IMR-90 (cell line): ENCODE results near the gene SREBF2. TPM values are rescaled to one million over a fixed set of nuclear protein-coding genes. Genes with fewer than 3 reads are reported as not detected.

Experiments
- ATAC-seq: fragments of 200-7000 bp; cut with Tn5 transposase; 2 replicates; pipeline ENCODE4 v1.9.1; 2020; ENCODE audit warnings: low read depth, mild to moderate bottlenecking, moderate library complexity
- BruUV-seq: library from RNA; stranded (reverse); fragments of 400-500 nt; replicated peaks from 2 replicates; lab custom pipeline; 2021; lab: Mats Ljungman, UMichigan
- CTCF ChIA-PET: fragments of 300-600 bp; formaldehyde crosslinking; extraction: SDS; loops from one replicate; lab custom pipeline; 2021; ENCODE audit warnings: antibody characterized with exemption; lab: Yijun Ruan, JAX
- POLR2A ChIA-PET: fragments of 300-600 bp; sonication (Branson Sonifier 250); formaldehyde crosslinking; loops from one replicate; lab custom pipeline; 2022; ENCODE audit warnings: antibody characterized with exemption; ENCODE audit not compliant: unreplicated experiment; lab: Charles Lee
- DNase-seq: peaks from one replicate; pipeline ENCODE4 v3.0.0; 2013
- H2AFZ ChIP-seq: replicated peaks from 2 replicates; pipeline ENCODE3; 2013; ENCODE audit warnings: low read length, mild to moderate bottlenecking; ENCODE audit not compliant: poor library complexity
- H2AK5ac ChIP-seq: 2 replicates; pipeline ENCODE4 v1.6.1; 2013; ENCODE audit warnings: low read depth, low read length, inconsistent platforms
- H2AK9ac ChIP-seq: replicated peaks from 2 replicates; pipeline ENCODE3; 2013; ENCODE audit warnings: mild to moderate bottlenecking, low read depth, low read length, moderate library complexity; ENCODE audit not compliant: poor library complexity
- H2BK120ac ChIP-seq: 2 replicates; pipeline ENCODE4 v1.6.1; 2013; ENCODE audit warnings: low read depth, low read length, inconsistent platforms
- H2BK15ac ChIP-seq: 3 replicates; pipeline ENCODE4 v1.6.1; 2013; ENCODE audit warnings: low read depth, low read length, inconsistent platforms
- H2BK20ac ChIP-seq: 2 replicates; pipeline ENCODE4 v1.6.1; 2013; ENCODE audit warnings: low read depth, mild to moderate bottlenecking, inconsistent platforms, low read length, moderate library complexity
- H2BK5ac ChIP-seq: 2 replicates; pipeline ENCODE4 v1.6.1; 2013; ENCODE audit warnings: mild to moderate bottlenecking, low read depth, low read length, inconsistent platforms; ENCODE audit not compliant: poor library complexity, severe bottlenecking
- H3K14ac ChIP-seq: replicated peaks from 2 replicates; pipeline ENCODE4 v1.6.1; 2013; ENCODE audit warnings: low read depth, low read length, inconsistent platforms
- H3K18ac ChIP-seq: 2 replicates; pipeline ENCODE4 v1.6.1; 2013; ENCODE audit warnings: low read depth, low read length, control low read depth
- H3K23ac ChIP-seq: 2 replicates; pipeline ENCODE4 v1.6.1; 2013; ENCODE audit warnings: low read depth, low read length, inconsistent platforms
- H3K27ac ChIP-seq: 2 replicates; pipeline ENCODE4 v1.5.1; 2013; ENCODE audit warnings: mild to moderate bottlenecking, control low read depth, low read length; ENCODE audit not compliant: insufficient read depth
- H3K27me3 ChIP-seq: 2 replicates; pipeline ENCODE4 v1.6.1; 2013; ENCODE audit warnings: low read length; ENCODE audit not compliant: control insufficient read depth, insufficient read depth
- H3K36me3 ChIP-seq: 2 replicates; pipeline ENCODE4 v1.6.1; 2013; ENCODE audit warnings: low read length, mixed read lengths; ENCODE audit not compliant: control insufficient read depth, insufficient read depth
- H3K4ac ChIP-seq: 2 replicates; pipeline ENCODE4 v1.6.1; 2013; ENCODE audit warnings: low read depth, low read length, inconsistent platforms
- H3K4me1 ChIP-seq: 2 replicates; pipeline ENCODE4 v1.6.1; 2013; ENCODE audit warnings: low read length, mixed read lengths; ENCODE audit not compliant: control insufficient read depth, insufficient read depth
- H3K4me2 ChIP-seq: 2 replicates; pipeline ENCODE4 v1.6.1; 2013; ENCODE audit warnings: low read depth, mild to moderate bottlenecking, control low read depth, low read length, moderate library complexity
- H3K4me3 ChIP-seq: 2 replicates; pipeline ENCODE4 v1.5.1; 2013; ENCODE audit warnings: low read depth, mild to moderate bottlenecking, control low read depth, low read length, moderate library complexity; ENCODE audit not compliant: insufficient read depth
- H3K56ac ChIP-seq: 2 replicates; pipeline ENCODE4 v1.6.1; 2013; ENCODE audit warnings: low read length, inconsistent platforms; ENCODE audit not compliant: insufficient read depth; ENCODE audit errors: extremely low read depth
- H3K79me1 ChIP-seq, 2 experiments: 2 replicates each; pipeline ENCODE4 v1.6.1; 2013; ENCODE audit warnings: low read length in 2 of 2, inconsistent platforms in 1 of 2, low read depth in 1 of 2
- H3K9ac ChIP-seq: 2 replicates; pipeline ENCODE4 v1.6.1; 2013; ENCODE audit warnings: low read depth, low read length, control low read depth
- H3K9me1 ChIP-seq: 2 replicates; pipeline ENCODE4 v1.6.1; 2013; ENCODE audit warnings: low read length, inconsistent platforms; ENCODE audit not compliant: insufficient read depth
- H3K9me3 ChIP-seq: 2 replicates; pipeline ENCODE4 v1.6.1; 2013; ENCODE audit warnings: low read length; ENCODE audit not compliant: control insufficient read depth, insufficient read depth
- H4K20me1 ChIP-seq: 2 replicates; pipeline ENCODE4 v1.6.1; 2013; ENCODE audit warnings: low read length, inconsistent platforms; ENCODE audit not compliant: insufficient read depth
- H4K5ac ChIP-seq: 2 replicates; pipeline ENCODE4 v1.6.1; 2013; ENCODE audit warnings: mild to moderate bottlenecking, low read depth, low read length, control low read depth
- H4K8ac ChIP-seq, 2 experiments: 2 replicates each; pipeline ENCODE4 v1.6.1; 2013; ENCODE audit warnings: low read depth in 2 of 2, low read length in 2 of 2, control low read depth in 1 of 2, inconsistent platforms in 1 of 2
- H4K91ac ChIP-seq: 2 replicates; pipeline ENCODE4 v1.6.1; 2013; ENCODE audit warnings: low read depth, low read length, inconsistent platforms; ENCODE audit not compliant: insufficient read depth
- BHLHE40 ChIP-seq: fragments of 150-350 bp; IDR thresholded peaks from 2 replicates; pipeline ENCODE4 v1.6.1; 2016; ENCODE audit warnings: mild to moderate bottlenecking, low read depth, low read length
- CHD1 ChIP-seq: IDR thresholded peaks from 2 replicates; pipeline ENCODE4 v1.6.1; 2012; ENCODE audit warnings: low read depth, low read length, improper control_type of control experiment
- MAFK ChIP-seq: IDR thresholded peaks from 2 replicates; pipeline ENCODE4 v1.6.1; 2012; ENCODE audit warnings: low read depth, low read length, improper control_type of control experiment
- MAZ ChIP-seq: IDR thresholded peaks from 2 replicates; pipeline ENCODE4 v1.6.1; 2012; ENCODE audit warnings: low read depth, mild to moderate bottlenecking, low read length, improper control_type of control experiment, moderate library complexity, borderline replicate concordance
- NFE2L2 ChIP-seq: fragments of 150-350 bp; IDR thresholded peaks from 2 replicates; pipeline ENCODE4 v1.6.1; 2016; ENCODE audit warnings: low read depth, mild to moderate bottlenecking, low read length
- POLR2A ChIP-seq: IDR thresholded peaks from 2 replicates; pipeline ENCODE4 v1.6.1; 2012; ENCODE audit warnings: mild to moderate bottlenecking, low read depth, low read length
- RAD21 ChIP-seq: IDR thresholded peaks from 2 replicates; pipeline ENCODE4 v1.6.1; 2012; ENCODE audit warnings: low read length, improper control_type of control experiment
- RFX5 ChIP-seq: IDR thresholded peaks from 2 replicates; pipeline ENCODE4 v1.8.0; 2012; ENCODE audit warnings: low read depth, mild to moderate bottlenecking, low read length, moderate library complexity
- WGBS, 2 experiments: methylation state at CpG; one replicate each; pipeline versions ENCODE4 v1.1.5 to v1.1.7; 2013; ENCODE audit warnings: missing lambda C conversion rate in 2 of 2; ENCODE audit not compliant: insufficient read length in 1 of 2; ENCODE audit errors: extremely low coverage in 2 of 2; 5-methylcytosine and 5-hydroxymethylcytosine counted together
- dilution Hi-C: fragments of 300-500 bp; cut with HindIII; formaldehyde crosslinking; loops from one replicate; pipeline ENCODE4 v1.14.3; 2018; ENCODE audit warnings: low sequenced_read_pairs; ENCODE audit not compliant: unreplicated experiment
- in situ Hi-C: fragments of 300-500 bp; cut with MboI; formaldehyde crosslinking; loops from 3 replicates; pipeline ENCODE4 v1.14.3; 2019; ENCODE audit warnings: low sequenced_read_pairs, inconsistent platforms, mixed read lengths
- intact Hi-C: fragments of 100-400 bp; cut with micrococcal nuclease; formaldehyde crosslinking; loops from 2 replicates; pipeline ENCODE4 v1.10.0; 2022
- polyA plus RNA-seq, 3 experiments: library from polyadenylated mRNA; depleted of rRNA; stranded (reverse); fragments of >200 nt; gene quantifications; 2 replicates each; pipeline ENCODE4 v1.2.3, GENCODE V29; 2012; ENCODE audit warnings: low replicate concordance in 1 of 3
- total RNA-seq: library from RNA; depleted of rRNA; stranded (reverse); fragments of >200 nt; gene quantifications from 2 replicates; pipeline ENCODE4 v1.2.3, GENCODE V29; 2012

SREBF2 gene
- total and polyA plus RNA-seq, 2 of the 4 experiments (the other 2 are of a cell fraction) = 8.1 to 47.4 TPM

DNA sequence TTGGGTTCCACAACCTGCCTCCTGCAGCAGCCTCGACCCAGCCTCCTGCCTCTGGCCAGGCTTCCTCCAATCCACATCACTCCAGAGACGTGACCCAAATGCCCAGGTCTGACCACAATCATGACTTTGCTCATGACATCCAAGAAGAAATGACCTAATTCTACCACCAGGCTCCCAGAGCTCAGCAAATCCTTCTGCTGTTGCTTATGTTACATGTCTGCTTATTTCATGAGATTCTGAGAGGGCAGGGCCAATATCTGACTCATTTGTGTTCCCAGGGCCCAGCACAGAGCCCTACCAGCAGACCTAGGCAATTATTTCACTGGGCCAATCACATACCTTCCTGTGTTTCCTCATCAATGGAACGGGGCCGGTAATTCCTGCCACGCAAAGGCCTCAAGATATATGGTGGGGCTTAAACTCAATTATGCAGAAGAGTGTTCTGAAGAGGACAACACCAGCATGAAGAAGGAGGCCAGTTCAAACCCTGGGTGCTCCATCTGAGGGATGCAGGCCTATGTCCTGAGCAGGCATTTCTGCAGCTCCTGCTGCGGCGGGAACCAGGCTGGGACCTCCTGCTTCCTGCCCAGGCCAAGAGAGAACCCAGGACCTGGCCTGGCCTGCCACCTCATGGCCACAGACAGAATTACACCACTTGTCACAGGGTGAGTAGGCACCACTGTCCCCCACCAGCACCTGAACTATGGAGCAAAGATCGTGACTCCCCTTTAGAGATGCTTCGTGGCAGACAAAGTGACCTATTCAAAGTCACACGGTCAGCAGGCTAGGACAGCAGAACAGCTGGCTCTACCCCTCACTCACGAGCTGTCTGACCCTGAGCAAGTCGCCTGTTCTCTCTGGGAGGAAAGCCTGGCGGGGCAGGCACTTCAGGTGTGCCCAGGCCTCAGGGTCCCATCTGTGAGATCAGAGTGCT lies 108.2 kb downstream of the SREBF2 start (continued):
- TF ChIP-seq BHLHE40 (peak; percentile 41), CHD1 (no peak), MAFK (peak; percentile 58), RFX5 (no peak)

GRCh38 chr22:41943661-41944209 lies 110.8 kb downstream of the SREBF2 start:
- Histone ChIP-seq H3K9me1 (no peaks in the 10 kb centered on the region), H3K4me2 (no peak overlapping the region), H2AK9ac (peak overlapping the region; percentile 44), H2BK5ac (no peak overlapping the region), H3K14ac (no peak overlapping the region), H3K27me3 (no peaks in the 10 kb centered on the region), H3K36me3 (no peaks in the 10 kb centered on the region), H3K4me1 (peaks cover 14% of the 10 kb centered on the region), H3K27ac (no peak overlapping the region), H2BK15ac (no peak overlapping the region), H3K23ac (no peak overlapping the region), H3K18ac (no peak overlapping the region), H2AK5ac (no peak overlapping the region), H2AFZ (peak overlapping the region; percentile 59), H3K9me3 (no peaks in the 10 kb centered on the region), H3K9ac (no peak overlapping the region), H3K4me3 (no peak overlapping the region), H3K56ac (no peak overlapping the region), H3K4ac (no peak overlapping the region), H4K5ac (no peak overlapping the region), H3K79me1 (peaks cover 5 to 28% of the 10 kb centered on the region in 2 experiments), H4K8ac (no peak overlapping the region), H2BK120ac (no peak overlapping the region), H2BK20ac (no peak overlapping the region), H4K91ac (no peak overlapping the region), H4K20me1 (peaks cover 6% of the 10 kb centered on the region; the same call in 1 of the 2 replicates)
- BruUV-seq = no TSS peak
- intact Hi-C loops (no loop called here), dilution Hi-C loops (no loop called here), in situ Hi-C loops (loop anchor here (5.0 kb wide), 1 partner anchor 246 kb away; the partner anchor contains the start of gene MEI1)
- no CpG with 5 or more reads among the region's 9 CpGs for WGBS, 2 experiments
- POLR2A ChIA-PET = interaction anchor here (0.7 kb wide), 1 partner anchor 221 kb away, joined by 3 read pairs; no protein-coding TSS in a partner anchor
- DNase-seq (peak; percentile 39), ATAC-seq (no peak)
- CTCF ChIA-PET = interaction anchor here (1.5 to 2.0 kb wide), 2 partner anchors 197 to 247 kb away, joined by 5 to 9 read pairs; no protein-coding TSS in a partner anchor
- no peak for TF ChIP-seq POLR2A
- TF ChIP-seq RAD21 = no peak
- no peak for TF ChIP-seq CHD1
- no peak for TF ChIP-seq MAZ
- no peak for TF ChIP-seq NFE2L2
- no peak for TF ChIP-seq BHLHE40
- TF ChIP-seq MAFK = no peak
